Calu3 (cell line): ENCODE data around the gene DUSP22. TPM values are rescaled to one million over a fixed set of nuclear protein-coding genes. Genes with fewer than 3 reads are reported as not detected.

Experiments used
- BruUV-seq: library from RNA; stranded (reverse); fragments of 400-500 nt; replicated peaks from 2 replicates; lab custom pipeline; 2021; lab: Mats Ljungman, UMichigan
- CTCF ChIA-PET: fragments of 300-600 bp; sonication (Branson Sonifier 250); formaldehyde crosslinking; loops from one replicate; lab custom pipeline; 2022; ENCODE audit warnings: antibody characterized with exemption; lab: Charles Lee
- DNase-seq: peaks from one replicate; pipeline ENCODE4 v3.0.0; 2022
- H3K27ac Mint-ChIP-seq: one replicate; pipeline ENCODE4 v1.8.0; 2022; ENCODE audit warnings: mixed read lengths; ENCODE audit not compliant: unreplicated experiment
- H3K27me3 Mint-ChIP-seq: one replicate; pipeline ENCODE4 v1.8.0; 2022; ENCODE audit warnings: mixed read lengths; ENCODE audit not compliant: unreplicated experiment
- H3K36me3 Mint-ChIP-seq: one replicate; pipeline ENCODE4 v1.8.0; 2022; ENCODE audit warnings: mild to moderate bottlenecking, moderate library complexity, mixed read lengths; ENCODE audit not compliant: insufficient read depth, unreplicated experiment
- H3K4me1 Mint-ChIP-seq: one replicate; pipeline ENCODE4 v1.8.0; 2022; ENCODE audit warnings: mild to moderate bottlenecking, low read depth, mixed read lengths; ENCODE audit not compliant: unreplicated experiment
- H3K4me3 Mint-ChIP-seq: one replicate; pipeline ENCODE4 v1.8.0; 2022; ENCODE audit warnings: mild to moderate bottlenecking, low read depth, moderate library complexity, mixed read lengths; ENCODE audit not compliant: unreplicated experiment
- H3K9me3 Mint-ChIP-seq: one replicate; pipeline ENCODE4 v1.8.0; 2022; ENCODE audit warnings: low read depth, mixed read lengths; ENCODE audit not compliant: unreplicated experiment
- CTCF ChIP-seq: fragments of 200-600 bp; IDR thresholded peaks from one replicate; pipeline ENCODE4 v1.8.0; 2022; ENCODE audit warnings: antibody characterized with exemption; ENCODE audit not compliant: unreplicated experiment
- intact Hi-C: fragments of 100-400 bp; cut with micrococcal nuclease; formaldehyde crosslinking; loops from one replicate; pipeline ENCODE4 v1.10.0; 2022; ENCODE audit not compliant: unreplicated experiment
- total RNA-seq: library from RNA; stranded (reverse); gene quantifications from 2 replicates; pipeline ENCODE4 v1.2.3, GENCODE V29; 2022

The DUSP22 gene
- total RNA-seq, 1 experiment from 2014 or later: 14.7 TPM

- H3K9me3 Mint-ChIP-seq: peaks cover 6% of the 10 kb centered on the region
- no peak for DNase-seq
- no peak overlapping the region for H3K27ac Mint-ChIP-seq
- H3K27me3 Mint-ChIP-seq: no peaks in the 10 kb centered on the region
- H3K36me3 Mint-ChIP-seq: no peaks in the 10 kb centered on the region
- CTCF ChIA-PET: no interaction called here
- H3K4me3 Mint-ChIP-seq: no peak overlapping the region
- intact Hi-C loops: no loop called here
- no peak for TF ChIP-seq CTCF
- no peaks in the 10 kb centered on the region for H3K4me1 Mint-ChIP-seq
- no TSS peak for BruUV-seq
Observed at GRCh38 chr6:268394-268935, 23.8 kb upstream of the DUSP22 start.

DNA sequence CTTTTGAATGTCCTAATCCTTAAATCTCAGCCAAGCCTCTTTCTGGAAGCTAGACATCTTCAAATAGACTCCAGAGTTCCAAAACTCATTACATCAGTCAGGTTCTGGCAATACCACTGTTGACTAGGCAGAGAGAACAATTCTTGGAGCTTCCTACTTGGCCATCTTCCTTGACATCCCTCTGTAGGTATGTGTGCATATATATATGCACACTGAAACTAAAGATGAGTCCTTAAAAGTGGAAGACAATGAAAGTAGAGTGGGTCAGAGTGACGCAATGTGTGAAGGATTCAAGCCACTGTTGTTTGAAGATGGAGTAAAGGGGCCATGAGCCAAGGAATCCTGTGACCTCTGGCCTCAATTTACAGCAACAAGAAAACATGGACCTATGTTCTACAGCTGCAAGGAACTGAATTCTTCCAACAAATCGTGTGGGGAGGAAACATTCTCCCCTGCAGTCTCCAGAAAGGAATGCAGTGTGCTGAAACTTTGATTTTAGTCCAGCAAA, 18.7 kb upstream of the DUSP22 start:
- DNase-seq: no peak
- no peak for TF ChIP-seq CTCF
- Mint-ChIP-seq H3K36me3 (no peaks in the 10 kb centered on the region), H3K4me3 (no peak overlapping the region), H3K27me3 (no peaks in the 10 kb centered on the region), H3K4me1 (no peaks in the 10 kb centered on the region), H3K9me3 (peaks cover 3% of the 10 kb centered on the region), H3K27ac (no peak overlapping the region)
- CTCF ChIA-PET: no interaction called here
- BruUV-seq: no TSS peak
- intact Hi-C loops: no loop called here

DNA sequence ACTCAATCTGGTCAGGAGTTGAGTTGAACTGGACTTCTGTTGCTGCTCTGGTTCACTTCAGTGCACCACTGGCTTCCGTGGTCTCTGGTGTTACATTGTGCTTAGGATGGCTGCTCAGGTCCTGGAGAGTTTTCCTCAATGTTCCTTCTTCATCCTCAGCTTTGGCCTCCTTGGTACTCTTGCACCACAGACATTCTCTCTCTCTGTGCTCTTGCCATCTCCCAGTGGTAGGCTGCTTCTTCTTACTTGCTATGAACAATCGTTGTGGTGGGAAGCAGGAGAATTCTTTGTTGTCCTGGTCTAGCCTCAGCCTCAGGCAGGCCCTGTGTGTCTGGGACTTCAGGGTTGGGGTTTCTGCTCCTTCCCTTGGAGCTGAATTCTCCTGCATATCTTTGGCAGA, 14.5 kb upstream of the DUSP22 start:
- Mint-ChIP-seq H3K4me3 (no peak overlapping the region), H3K27me3 (peaks cover 5% of the 10 kb centered on the region), H3K9me3 (peaks cover 4% of the 10 kb centered on the region), H3K4me1 (no peaks in the 10 kb centered on the region), H3K27ac (no peak overlapping the region), H3K36me3 (no peaks in the 10 kb centered on the region)
- intact Hi-C loops: no loop called here
- BruUV-seq: no TSS peak
- CTCF ChIA-PET: no interaction called here
- no peak for DNase-seq
- TF ChIP-seq CTCF: no peak

- intact Hi-C loops: no loop called here
- Mint-ChIP-seq H3K27ac (no peak overlapping the region), H3K36me3 (no peaks in the 10 kb centered on the region), H3K27me3 (peaks cover 13% of the 10 kb centered on the region), H3K4me1 (no peaks in the 10 kb centered on the region), H3K4me3 (no peak overlapping the region), H3K9me3 (peaks cover 6% of the 10 kb centered on the region)
- TF ChIP-seq CTCF: no peak
- CTCF ChIA-PET: no interaction called here
- no TSS peak for BruUV-seq
- no peak for DNase-seq
Observed at GRCh38 chr6:278494-278893, 13.8 kb upstream of the DUSP22 start.
